Medulla oblongata (tissue), 1 donor: ENCODE data around the gene HMOX1.
"Not testable (repeated sequence)": the region's sequence is repeated elsewhere in the genome, so short reads cannot be mapped to it uniquely, and the experiment has no call there.

ENCODE experiments used
- DNase-seq: peaks from one replicate; pipeline ENCODE4 v3.0.0-alpha.2; 2015; ENCODE audit errors: extremely low spot score

The HMOX1 gene

DNA sequence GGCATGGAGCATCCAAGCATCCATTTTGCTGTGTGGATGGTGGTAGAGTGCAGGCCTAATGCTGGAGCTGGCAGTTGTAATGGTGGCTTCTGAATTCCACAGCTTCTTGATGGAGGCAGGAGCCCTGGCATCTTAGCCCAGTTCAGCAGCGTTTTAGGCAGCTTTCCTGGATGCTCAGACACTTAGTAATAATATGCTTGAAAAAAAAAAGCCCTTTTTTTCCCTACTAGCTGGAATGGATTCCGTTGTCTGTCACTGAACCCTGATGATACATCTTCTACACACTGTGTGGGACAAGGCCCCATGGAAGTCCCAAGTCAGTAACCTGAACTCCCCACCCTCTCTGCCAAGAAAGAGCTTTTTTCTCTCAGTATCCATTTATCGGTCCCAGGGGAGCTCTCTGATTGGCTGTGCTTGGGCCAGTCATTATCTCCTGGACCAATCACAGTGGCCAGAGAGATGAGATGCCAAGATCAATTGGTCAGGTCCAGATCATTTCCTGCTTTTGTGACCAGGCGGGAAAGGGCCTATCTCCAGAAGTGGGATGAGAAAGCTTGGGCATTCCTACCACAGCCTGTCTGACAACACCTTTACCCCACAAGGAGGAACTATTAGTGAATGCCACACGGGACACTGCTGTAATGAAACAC is 53.3 kb downstream of the HMOX1 start:
- DNase-seq: no peak

GRCh38 chr22:35435201-35435740 is 54.4 kb downstream of the HMOX1 start:
- DNase-seq: no peak

DNA sequence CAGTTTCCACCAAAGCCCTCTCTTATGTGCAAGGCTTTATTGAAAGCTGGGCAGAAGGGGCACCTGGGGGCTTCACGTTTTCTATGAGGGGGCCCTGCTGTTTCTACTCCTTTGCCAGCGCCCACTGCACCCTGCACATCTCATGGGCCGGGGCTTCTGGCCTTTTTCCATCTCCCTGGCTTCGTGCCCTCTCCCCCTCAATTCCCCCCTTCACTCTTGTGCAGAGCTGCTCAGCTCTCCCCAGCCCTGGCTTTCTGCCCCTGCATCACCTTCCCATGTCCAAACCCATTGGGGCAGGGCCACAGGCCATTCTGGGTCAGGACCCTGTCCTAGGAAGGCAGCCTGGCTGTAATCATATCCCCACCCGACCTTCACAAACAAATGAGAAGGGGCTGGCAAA is 55.5 kb downstream of the HMOX1 start:
- DNase-seq: no peak

DNA sequence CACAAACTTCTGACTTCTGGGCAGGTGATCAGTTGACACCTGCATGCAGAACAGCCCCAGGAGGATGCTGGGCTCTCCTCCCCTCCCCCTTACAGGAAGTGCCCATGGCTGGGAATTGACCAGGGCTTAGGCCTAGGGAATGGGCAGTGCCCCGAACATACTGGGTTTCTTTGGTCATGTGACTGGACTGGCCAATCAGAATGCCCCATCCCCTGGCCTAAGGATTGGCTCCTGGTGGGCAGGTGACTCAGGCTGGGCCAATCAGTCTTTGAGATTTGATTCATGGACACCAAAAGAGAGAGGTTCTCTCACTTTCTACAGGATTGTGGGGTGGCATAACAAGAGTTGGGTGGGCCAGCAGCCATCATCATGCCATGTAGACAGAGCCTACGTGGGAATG is 56.2 kb downstream of the HMOX1 start:
- no peak for DNase-seq

GRCh38 chr22:35438673-35439364 is 57.9 kb downstream of the HMOX1 start:
- not testable (repeated sequence) for DNase-seq

GRCh38 chr22:35439365-35439717 is 58.4 kb downstream of the HMOX1 start:
- no peak for DNase-seq

DNA sequence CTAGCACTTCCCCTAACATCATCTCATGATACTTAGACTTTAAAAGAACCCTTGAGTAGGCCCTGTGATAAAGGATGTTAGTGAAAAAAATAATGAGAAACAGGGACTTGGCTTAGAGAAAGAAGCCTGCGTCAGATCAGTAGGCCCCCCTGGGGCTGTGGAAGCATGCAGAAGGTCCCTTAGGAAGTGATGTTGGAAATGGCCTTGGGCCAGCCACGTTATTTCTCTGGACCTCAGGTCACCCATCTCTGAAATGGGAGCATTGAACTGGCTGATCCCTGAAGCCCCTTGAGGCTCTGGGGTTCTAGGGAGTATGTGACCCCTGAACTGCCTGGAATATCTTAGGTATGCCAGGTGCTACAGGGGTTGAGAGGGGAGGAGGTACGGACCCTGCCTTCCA is 59.2 kb downstream of the HMOX1 start:
- no peak for DNase-seq

DNA sequence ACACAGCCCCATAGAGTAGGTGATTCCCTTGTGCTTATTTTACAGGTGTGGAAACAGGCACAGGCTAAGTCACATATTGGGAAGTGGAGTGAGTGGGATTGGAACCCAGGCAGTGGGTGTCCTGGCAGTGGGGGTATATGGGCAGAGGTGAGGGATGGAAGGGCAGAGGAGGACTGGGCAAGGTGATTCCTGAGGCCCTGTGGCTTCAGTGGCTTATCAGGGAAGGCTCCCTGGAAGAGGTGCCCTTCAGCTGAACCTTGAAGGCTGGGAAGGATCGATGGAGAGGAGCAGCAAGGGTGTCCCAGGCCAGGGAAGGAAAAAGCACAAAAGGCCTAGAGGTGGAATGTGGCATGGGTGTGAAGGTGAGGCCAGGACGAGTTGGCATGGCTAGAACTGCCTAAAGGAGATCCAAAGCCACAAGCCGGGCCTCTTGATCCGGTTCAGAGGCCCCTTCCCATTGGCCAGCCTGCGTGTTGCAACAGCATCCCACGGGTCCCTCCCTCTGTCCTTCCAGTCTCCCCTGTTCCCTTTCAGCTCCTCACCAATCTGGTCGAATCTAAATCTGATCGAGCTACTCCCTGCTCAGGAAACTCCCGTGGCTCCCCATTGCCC is 60.7 kb downstream of the HMOX1 start:
- no peak for DNase-seq

GRCh38 chr22:35442471-35442870 is 61.6 kb downstream of the HMOX1 start:
- no peak for DNase-seq

- no peak for DNase-seq
Measured at GRCh38 chr22:35443338-35443737, 62.4 kb downstream of the HMOX1 start.
